Caco-2 (cell line): ENCODE measurements around the gene FZD2. TPM values are rescaled to one million over a fixed set of nuclear protein-coding genes. Genes with fewer than 3 reads are reported as not detected.
A peak's percentile ranks its signal among the peaks of the same experiment; 100 is the strongest.

Experiments
- BruUV-seq: library from RNA; stranded (reverse); fragments of 400-500 nt; replicated peaks from 2 replicates; lab custom pipeline; 2021; lab: Mats Ljungman, UMichigan
- CTCF ChIA-PET: fragments of 300-600 bp; sonication (Branson Sonifier 250); formaldehyde crosslinking; loops from one replicate; lab custom pipeline; 2022; ENCODE audit warnings: antibody characterized with exemption; lab: Charles Lee
- POLR2A ChIA-PET: fragments of 300-600 bp; sonication (Branson Sonifier 250); formaldehyde crosslinking; loops from one replicate; lab custom pipeline; 2022; ENCODE audit warnings: antibody characterized with exemption; lab: Charles Lee
- DNase-seq, 2 experiments: peaks; one replicate each; pipeline versions ENCODE4 v3.0.0 to v3.0.0-alpha.2; 2020 to 2022
- H3K27me3 ChIP-seq: replicated peaks from 2 replicates; pipeline ENCODE4 v1.6.0; 2011; ENCODE audit warnings: low read length; ENCODE audit not compliant: control insufficient read depth, insufficient read depth
- H3K36me3 ChIP-seq: 2 replicates; pipeline ENCODE4 v1.5.1; 2011; ENCODE audit warnings: low read length; ENCODE audit not compliant: control insufficient read depth, insufficient read depth
- H3K4me1 ChIP-seq: fragments of 250-450 bp; sonication (Bioruptor Pico); 2 replicates; pipeline ENCODE4 v1.5.1; 2020; ENCODE audit warnings: mild to moderate bottlenecking
- H3K4me3 ChIP-seq: 2 replicates; pipeline ENCODE4 v1.5.1; 2011; ENCODE audit warnings: low read depth, mild to moderate bottlenecking, control low read depth, low read length
- H3K9me3 ChIP-seq: fragments of 250-450 bp; sonication (Bioruptor Pico); 2 replicates; pipeline ENCODE4 v1.5.1; 2020; ENCODE audit warnings: mild to moderate bottlenecking, moderate library complexity
- H3K27ac Mint-ChIP-seq: one replicate; pipeline ENCODE4 v1.8.0; 2022; ENCODE audit warnings: mixed read lengths; ENCODE audit not compliant: unreplicated experiment
- H3K27me3 Mint-ChIP-seq: one replicate; pipeline ENCODE4 v1.8.0; 2022; ENCODE audit warnings: mixed read lengths; ENCODE audit not compliant: insufficient read depth, unreplicated experiment
- H3K36me3 Mint-ChIP-seq: one replicate; pipeline ENCODE4 v1.8.0; 2022; ENCODE audit warnings: mild to moderate bottlenecking, mixed read lengths; ENCODE audit not compliant: insufficient read depth, unreplicated experiment
- H3K4me1 Mint-ChIP-seq: one replicate; pipeline ENCODE4 v1.8.0; 2022; ENCODE audit warnings: low read depth, mixed read lengths; ENCODE audit not compliant: unreplicated experiment
- H3K4me3 Mint-ChIP-seq: one replicate; pipeline ENCODE4 v1.8.0; 2022; ENCODE audit warnings: mild to moderate bottlenecking, moderate library complexity, mixed read lengths; ENCODE audit not compliant: unreplicated experiment
- H3K9me3 Mint-ChIP-seq: one replicate; pipeline ENCODE4 v1.8.0; 2022; ENCODE audit warnings: mixed read lengths; ENCODE audit not compliant: unreplicated experiment
- CTCF ChIP-seq, 2 experiments: fragments of 200-600 bp in 1 of 2; IDR thresholded peaks; 1 replicate in 1 of 2; 2 replicates in 1 of 2; pipeline versions ENCODE4 v1.5.1 to v1.8.0; 2011 to 2022; ENCODE audit warnings: antibody characterized with exemption in 1 of 2, control low read depth in 1 of 2, inconsistent platforms in 1 of 2, low read depth in 1 of 2, low read length in 1 of 2, mild to moderate bottlenecking in 1 of 2, moderate library complexity in 1 of 2; ENCODE audit not compliant: insufficient read depth in 1 of 2, severe bottlenecking in 1 of 2, unreplicated experiment in 1 of 2
- intact Hi-C: fragments of 100-400 bp; cut with micrococcal nuclease; formaldehyde crosslinking; loops from one replicate; pipeline ENCODE4 v1.10.0; 2022; ENCODE audit not compliant: unreplicated experiment
- total RNA-seq: library from RNA; stranded (reverse); gene quantifications from 2 replicates; pipeline ENCODE4 v1.2.3, GENCODE V29; 2022

FZD2 gene
- total RNA-seq, 1 experiment from 2014 or later, result 39.5 TPM

GRCh38 chr17:44558334-44558709 lies 1.0 kb downstream of the FZD2 start:
- Mint-ChIP-seq H3K27ac (peak overlapping the region; percentile 97), H3K9me3 (no peaks in the 10 kb centered on the region), H3K4me1 (peaks cover 30% of the 10 kb centered on the region), H3K27me3 (no peaks in the 10 kb centered on the region), H3K36me3 (peaks cover 27% of the 10 kb centered on the region), H3K4me3 (peak overlapping the region; percentile 93)
- BruUV-seq, result no TSS peak
- no peak overlapping the region for H3K4me3 ChIP-seq
- no peak for DNase-seq
- H3K4me1 ChIP-seq, result peaks cover 48% of the 10 kb centered on the region
- no peaks in the 10 kb centered on the region; the same call in 1 of the 2 replicates for H3K36me3 ChIP-seq
- intact Hi-C loops, result no loop called here
- no peak for TF ChIP-seq CTCF (IDR thresholded peaks at IDR 0.05; ENCODE audit: insufficient read depth in 1 of 2, low read depth in 1 of 2, low read length in 1 of 2, severe bottlenecking in 1 of 2, unreplicated experiment in 1 of 2)
- ChIA-PET POLR2A (no interaction called here), CTCF (no interaction called here)
- no peaks in the 10 kb centered on the region; the same call in 1 of the 2 replicates for H3K9me3 ChIP-seq
- H3K27me3 ChIP-seq, result no peaks in the 10 kb centered on the region

- no TSS peak for BruUV-seq
- intact Hi-C loops, result no loop called here
- Mint-ChIP-seq H3K36me3 (peaks cover 27% of the 10 kb centered on the region), H3K4me3 (peak overlapping the region; percentile 93), H3K4me1 (peaks cover 30% of the 10 kb centered on the region), H3K27me3 (no peaks in the 10 kb centered on the region), H3K9me3 (no peaks in the 10 kb centered on the region), H3K27ac (peak overlapping the region; percentile 97)
- H3K4me1 ChIP-seq, result peaks cover 48% of the 10 kb centered on the region
- DNase-seq, result no peak
- H3K9me3 ChIP-seq, result no peaks in the 10 kb centered on the region; the same call in 1 of the 2 replicates
- no peak overlapping the region for H3K4me3 ChIP-seq
- no peaks in the 10 kb centered on the region; the same call in 1 of the 2 replicates for H3K36me3 ChIP-seq
- CTCF ChIA-PET, result no interaction called here
- TF ChIP-seq CTCF (IDR thresholded peaks at IDR 0.05; ENCODE audit: insufficient read depth in 1 of 2, low read depth in 1 of 2, low read length in 1 of 2, severe bottlenecking in 1 of 2, unreplicated experiment in 1 of 2), result no peak
- POLR2A ChIA-PET, result no interaction called here
- H3K27me3 ChIP-seq, result no peaks in the 10 kb centered on the region
Observed at GRCh38 chr17:44558710-44559633, 1.7 kb downstream of the FZD2 start.

- intact Hi-C loops, result no loop called here
- Mint-ChIP-seq H3K36me3 (peaks cover 27% of the 10 kb centered on the region), H3K27me3 (no peaks in the 10 kb centered on the region), H3K9me3 (no peaks in the 10 kb centered on the region), H3K4me3 (peak overlapping the region; percentile 93), H3K27ac (peak overlapping the region; percentile 58), H3K4me1 (peaks cover 30% of the 10 kb centered on the region)
- no peak for DNase-seq
- BruUV-seq, result no TSS peak
- POLR2A ChIA-PET, result no interaction called here
- peaks cover 46% of the 10 kb centered on the region for H3K4me1 ChIP-seq
- TF ChIP-seq CTCF (IDR thresholded peaks at IDR 0.05; ENCODE audit: insufficient read depth in 1 of 2, low read depth in 1 of 2, low read length in 1 of 2, severe bottlenecking in 1 of 2, unreplicated experiment in 1 of 2), result no peak
- peaks cover 7% of the 10 kb centered on the region; the same call in 1 of the 2 replicates for H3K9me3 ChIP-seq
- H3K4me3 ChIP-seq, result no peak overlapping the region
- H3K27me3 ChIP-seq, result no peaks in the 10 kb centered on the region
- no peaks in the 10 kb centered on the region; the same call in 1 of the 2 replicates for H3K36me3 ChIP-seq
- CTCF ChIA-PET, result no interaction called here
Observed at GRCh38 chr17:44559634-44560554, 2.6 kb downstream of the FZD2 start.
